Effector CD4-positive, alpha-beta T cell (primary cell): ENCODE data around the gene MTCL1.

Experiments used
- DNase-seq: peaks from one replicate; pipeline ENCODE4 v3.0.0-alpha.2; 2020

Gene MTCL1

GRCh38 chr18:8776013-8776943, 70.9 kb downstream of the MTCL1 start:
- no peak for DNase-seq

GRCh38 chr18:8777846-8778245, 72.5 kb downstream of the MTCL1 start:
- DNase-seq = no peak

DNA sequence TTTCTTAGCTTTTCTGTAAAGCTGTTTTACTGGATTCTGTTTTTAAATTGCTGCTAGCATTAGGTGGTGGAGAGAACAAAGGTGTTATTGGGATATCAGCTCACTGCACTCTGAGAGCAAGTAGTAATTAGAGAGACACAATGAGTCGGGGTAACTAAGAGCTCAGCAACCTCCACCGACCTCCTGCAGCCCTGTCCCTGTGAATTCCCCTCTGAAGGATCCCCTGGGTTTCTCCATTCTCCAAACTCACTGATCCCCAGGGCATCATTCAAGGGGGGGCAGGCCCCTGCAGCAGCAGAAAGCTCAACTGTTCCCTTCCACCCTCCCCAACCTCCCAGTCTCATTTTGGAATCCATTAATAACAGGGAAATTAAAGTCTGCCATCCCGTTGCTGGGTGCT, 73.0 kb downstream of the MTCL1 start:
- DNase-seq = no peak

DNA sequence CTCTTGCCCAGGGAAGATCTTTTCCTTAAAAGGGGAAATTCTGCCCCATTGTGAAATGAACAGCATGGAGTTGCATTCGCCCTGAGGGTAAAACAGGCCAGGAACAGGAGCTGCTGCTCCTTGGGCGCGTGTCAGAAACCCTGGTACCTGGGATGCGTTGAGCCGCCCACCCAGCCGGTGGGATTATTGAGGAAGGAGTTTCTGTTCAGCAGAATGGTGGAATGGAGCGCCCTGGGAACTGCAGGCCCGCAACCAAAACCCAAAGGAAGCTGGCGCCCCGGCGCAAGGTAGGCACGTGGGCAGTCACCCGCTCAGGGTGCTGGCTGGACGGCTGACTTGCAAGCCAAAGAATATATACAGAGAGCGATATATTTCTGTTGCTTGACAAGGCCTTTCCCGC, 73.5 kb downstream of the MTCL1 start:
- no peak for DNase-seq

- DNase-seq = no peak
These were observed 73.9 kb downstream of the MTCL1 start for GRCh38 chr18:8779251-8779650.

GRCh38 chr18:8780227-8780626, 74.9 kb downstream of the MTCL1 start:
- DNase-seq = no peak

GRCh38 chr18:8781671-8782070, 76.3 kb downstream of the MTCL1 start:
- DNase-seq = no peak

- no peak for DNase-seq
These were observed 78.1 kb downstream of the MTCL1 start for GRCh38 chr18:8783335-8783993.

DNA sequence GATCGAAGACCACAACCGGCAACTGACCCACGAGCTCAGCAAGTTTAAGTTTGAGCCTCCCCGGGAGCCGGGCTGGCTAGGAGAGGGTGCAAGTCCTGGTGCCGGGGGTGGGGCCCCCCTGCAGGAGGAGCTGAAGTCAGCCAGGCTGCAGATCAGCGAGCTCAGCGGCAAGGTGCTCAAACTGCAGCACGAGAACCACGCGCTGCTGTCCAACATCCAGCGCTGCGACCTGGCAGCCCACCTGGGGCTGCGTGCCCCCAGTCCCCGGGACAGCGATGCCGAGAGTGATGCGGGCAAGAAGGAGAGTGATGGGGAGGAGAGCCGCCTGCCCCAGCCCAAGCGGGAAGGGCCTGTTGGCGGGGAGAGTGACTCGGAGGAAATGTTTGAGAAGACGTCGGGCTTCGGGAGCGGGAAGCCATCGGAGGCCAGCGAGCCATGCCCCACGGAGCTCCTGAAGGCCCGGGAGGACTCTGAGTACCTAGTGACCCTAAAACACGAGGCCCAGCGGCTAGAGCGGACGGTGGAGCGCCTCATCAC, 78.7 kb downstream of the MTCL1 start:
- no peak for DNase-seq

DNA sequence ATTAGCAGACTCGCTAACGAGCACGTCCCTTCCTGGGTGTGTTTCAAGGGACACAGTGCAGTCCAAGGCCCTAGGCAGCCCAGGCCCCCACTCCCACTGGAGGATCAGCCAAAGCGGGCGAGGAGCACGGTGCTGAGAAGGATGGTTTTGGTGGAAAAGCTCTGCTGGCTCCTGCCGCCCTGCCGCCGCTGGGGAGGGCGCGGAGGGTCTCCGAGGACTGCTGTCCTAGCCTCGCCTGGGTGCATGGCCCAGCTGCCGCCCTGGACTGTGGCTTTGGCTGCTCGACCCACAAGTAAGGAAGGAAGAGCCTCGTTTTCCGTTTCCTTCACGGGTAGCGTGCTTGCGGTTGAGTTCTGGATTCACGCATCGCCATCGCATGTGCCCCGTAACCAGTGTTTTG, 79.9 kb downstream of the MTCL1 start:
- DNase-seq = no peak

DNA sequence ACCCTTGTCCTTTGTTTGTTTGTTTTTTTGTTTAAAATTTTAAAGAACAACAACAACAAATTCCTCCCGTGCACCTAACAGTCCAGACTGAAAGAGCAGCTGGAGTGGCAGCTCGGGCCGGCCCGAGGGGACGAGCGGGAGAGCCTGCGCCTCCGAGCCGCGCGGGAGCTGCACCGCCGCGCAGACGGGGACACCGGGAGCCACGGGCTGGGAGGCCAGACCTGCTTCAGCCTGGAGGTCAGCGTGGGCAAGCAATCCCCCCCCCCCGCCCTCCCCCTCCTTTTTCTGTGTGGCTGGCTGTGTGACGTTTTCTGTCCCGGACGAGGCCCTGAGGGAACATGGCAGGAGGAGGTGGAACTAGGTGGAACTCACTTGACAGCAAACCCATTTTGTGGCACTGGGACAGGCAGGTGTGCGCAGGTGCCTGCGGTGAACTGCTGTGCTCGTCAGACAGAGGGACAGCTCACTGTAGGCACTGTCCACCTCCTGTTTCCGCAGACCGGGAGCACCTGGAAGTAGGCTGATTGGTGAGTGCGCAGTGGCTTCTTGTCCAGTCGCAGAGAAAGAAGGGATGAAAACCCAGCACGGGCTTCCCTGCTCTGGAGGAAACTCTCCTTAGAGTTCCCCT, 80.6 kb downstream of the MTCL1 start:
- no peak for DNase-seq

- no peak for DNase-seq
These were observed 81.4 kb downstream of the MTCL1 start for GRCh38 chr18:8786483-8787370.

- DNase-seq = no peak
These were observed 82.0 kb downstream of the MTCL1 start for GRCh38 chr18:8787371-8787670.

DNA sequence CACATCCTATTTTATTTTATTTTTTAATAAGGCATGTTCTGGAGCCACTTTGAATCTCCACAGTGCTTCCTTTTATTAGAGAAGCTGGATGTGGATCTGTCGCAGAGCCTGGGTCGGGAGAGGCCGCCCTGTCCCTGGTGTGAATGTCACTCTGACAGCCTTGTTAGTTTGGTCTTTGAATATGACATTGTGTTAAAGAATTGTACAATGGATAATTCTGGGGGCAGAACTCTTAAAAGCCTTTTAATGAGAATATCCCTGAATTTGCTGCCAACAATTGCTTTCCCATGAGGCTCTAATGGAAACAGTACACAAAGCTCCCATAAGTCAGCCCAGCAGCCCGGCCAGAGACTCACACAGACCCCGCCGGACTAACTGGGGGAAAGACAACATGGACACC, 82.4 kb downstream of the MTCL1 start:
- DNase-seq = no peak

- no peak for DNase-seq
These were observed 83.4 kb downstream of the MTCL1 start for GRCh38 chr18:8788503-8789429.

- no peak for DNase-seq
These were observed 85.9 kb downstream of the MTCL1 start for GRCh38 chr18:8791171-8791651.

GRCh38 chr18:8792688-8793316, 87.4 kb downstream of the MTCL1 start:
- no peak for DNase-seq

- DNase-seq = no peak
These were observed 88.2 kb downstream of the MTCL1 start for GRCh38 chr18:8793445-8794155.

DNA sequence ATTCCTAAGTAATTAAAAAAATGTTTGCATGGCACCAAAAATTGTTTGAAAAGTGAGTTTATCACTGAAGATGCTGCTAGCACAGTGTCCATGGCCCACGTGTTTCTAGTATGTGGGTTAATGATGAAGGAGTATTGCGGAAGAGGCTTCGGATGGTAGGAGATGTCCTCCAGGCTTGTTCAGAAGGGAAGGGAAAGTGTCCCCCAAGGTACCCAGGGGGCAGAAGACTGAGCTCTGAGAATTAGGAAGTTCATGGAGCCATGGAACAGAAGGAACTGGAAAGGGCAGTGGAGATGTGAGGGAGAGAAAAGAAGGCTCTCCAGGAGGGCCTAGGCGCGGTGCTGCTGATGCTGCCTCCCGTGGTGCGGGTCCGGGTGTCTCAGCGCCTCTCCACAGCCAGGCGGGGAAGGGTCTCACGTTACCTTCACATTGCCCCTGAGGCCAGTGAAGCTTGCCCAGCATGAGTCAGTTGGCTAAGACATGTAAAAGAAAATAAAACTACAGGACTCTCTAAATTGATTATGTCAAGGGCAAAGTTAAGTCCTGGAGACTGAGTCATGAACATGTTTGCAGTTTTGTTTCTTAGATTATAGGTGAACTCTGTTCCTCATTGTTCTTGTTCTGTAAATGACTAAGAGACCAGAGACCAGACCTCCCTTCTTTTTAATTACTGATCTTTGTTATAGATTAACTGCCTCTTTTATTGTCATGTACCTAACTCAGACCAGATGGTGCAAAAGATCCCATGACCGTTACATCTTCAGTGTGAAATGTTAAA, 89.0 kb downstream of the MTCL1 start:
- DNase-seq = no peak
